ENCODE measurements around the gene SCARB2. TPM values are rescaled to one million over a fixed set of nuclear protein-coding genes. Genes with fewer than 3 reads are reported as not detected.

The SCARB2 gene
- total and polyA plus RNA-seq, 2 donors (not counting 1 experiment from before 2014, with no cell fraction given), result 195 to 365 TPM

GRCh38 chr4:76233967-76234678 is 20.5 kb upstream of the SCARB2 start:
- H3K27ac ChIP-seq (ENCODE audit: insufficient read depth, low read length), result no peak overlapping the region
- H3K27me3 ChIP-seq (ENCODE audit: control insufficient read depth, insufficient read depth, low read length), result no peaks in the 10 kb centered on the region
- no peak for DNase-seq (ENCODE audit: low read depth in 2 of 2)
- H3K4me1 ChIP-seq (ENCODE audit: control insufficient read depth, extremely low read depth, insufficient read depth, low read length), result peaks cover 3% of the 10 kb centered on the region
- H3K9me3 ChIP-seq (ENCODE audit: control insufficient read depth, insufficient read depth, low read depth, low read length), result no peaks in the 10 kb centered on the region
- no peak overlapping the region for H3K4me3 ChIP-seq (replicated peaks in 1 of 4; ENCODE audit: control extremely low read depth in 1 of 4, insufficient read depth in 1 of 4, low read depth in 3 of 4, low read length in 4 of 4)
- no peak overlapping the region for H2AFZ ChIP-seq (ENCODE audit: low read length)
- H4K20me1 ChIP-seq (ENCODE audit: control insufficient read depth, extremely low read depth, insufficient read depth, low read length), result no peaks in the 10 kb centered on the region
- TF ChIP-seq EZH2 (IDR thresholded peaks at IDR 0.05; ENCODE audit: low read length, missing control alignments) (no peak), CTCF (conservative IDR thresholded peaks at IDR 0.05 in 1 of 2, IDR thresholded peaks at IDR 0.05 in 1 of 2; ENCODE audit: low read depth in 1 of 2, low read length in 2 of 2) (no peak)
- no peak overlapping the region for H3K4me2 ChIP-seq (ENCODE audit: extremely low read depth, insufficient read depth, low read length)
- no peaks in the 10 kb centered on the region for H3K79me2 ChIP-seq (ENCODE audit: control insufficient read depth, insufficient read depth, low read length)
- H3K36me3 ChIP-seq (ENCODE audit: control insufficient read depth, insufficient read depth, low read length), result no peaks in the 10 kb centered on the region
- H3K9ac ChIP-seq (ENCODE audit: insufficient read depth, low read length), result no peak overlapping the region

DNA sequence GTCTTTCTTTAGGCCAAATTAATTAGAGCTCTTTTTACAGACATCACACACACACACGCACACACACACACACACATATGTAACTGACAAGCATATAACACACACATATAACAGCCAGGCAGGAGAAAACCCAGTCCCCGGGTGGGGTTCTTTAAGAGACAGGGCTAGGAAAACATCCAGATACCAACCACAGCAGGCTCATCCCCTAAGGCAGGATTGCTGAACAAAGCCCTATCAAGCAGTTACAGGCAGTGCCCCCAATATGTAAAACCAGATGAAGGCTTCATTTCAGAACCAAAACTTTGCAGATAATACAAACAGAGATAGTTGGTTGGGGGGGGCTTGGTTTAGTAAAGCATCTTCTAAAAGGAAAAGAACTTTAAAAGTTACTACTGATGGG is 19.9 kb upstream of the SCARB2 start:
- Histone ChIP-seq H3K4me3 (replicated peaks in 1 of 4; ENCODE audit: control extremely low read depth in 1 of 4, insufficient read depth in 1 of 4, low read depth in 3 of 4, low read length in 4 of 4) (no peak overlapping the region), H3K4me1 (ENCODE audit: control insufficient read depth, extremely low read depth, insufficient read depth, low read length) (peaks cover 3% of the 10 kb centered on the region), H3K4me2 (ENCODE audit: extremely low read depth, insufficient read depth, low read length) (no peak overlapping the region), H2AFZ (ENCODE audit: low read length) (no peak overlapping the region), H4K20me1 (ENCODE audit: control insufficient read depth, extremely low read depth, insufficient read depth, low read length) (no peaks in the 10 kb centered on the region), H3K9me3 (ENCODE audit: control insufficient read depth, insufficient read depth, low read depth, low read length) (no peaks in the 10 kb centered on the region), H3K27ac (ENCODE audit: insufficient read depth, low read length) (no peak overlapping the region), H3K9ac (ENCODE audit: insufficient read depth, low read length) (no peak overlapping the region), H3K36me3 (ENCODE audit: control insufficient read depth, insufficient read depth, low read length) (no peaks in the 10 kb centered on the region), H3K79me2 (ENCODE audit: control insufficient read depth, insufficient read depth, low read length) (no peaks in the 10 kb centered on the region), H3K27me3 (ENCODE audit: control insufficient read depth, insufficient read depth, low read length) (no peaks in the 10 kb centered on the region)
- TF ChIP-seq EZH2 (IDR thresholded peaks at IDR 0.05; ENCODE audit: low read length, missing control alignments) (no peak), CTCF (conservative IDR thresholded peaks at IDR 0.05 in 1 of 2, IDR thresholded peaks at IDR 0.05 in 1 of 2; ENCODE audit: low read depth in 1 of 2, low read length in 2 of 2) (no peak)
- no peak for DNase-seq (ENCODE audit: low read depth in 2 of 2)

GRCh38 chr4:76233083-76233482 is 19.5 kb upstream of the SCARB2 start:
- Histone ChIP-seq H3K4me1 (ENCODE audit: control insufficient read depth, extremely low read depth, insufficient read depth, low read length) (peaks cover 3% of the 10 kb centered on the region), H3K27ac (ENCODE audit: insufficient read depth, low read length) (no peak overlapping the region), H3K4me2 (ENCODE audit: extremely low read depth, insufficient read depth, low read length) (no peak overlapping the region), H3K27me3 (ENCODE audit: control insufficient read depth, insufficient read depth, low read length) (no peaks in the 10 kb centered on the region), H4K20me1 (ENCODE audit: control insufficient read depth, extremely low read depth, insufficient read depth, low read length) (no peaks in the 10 kb centered on the region), H3K79me2 (ENCODE audit: control insufficient read depth, insufficient read depth, low read length) (no peaks in the 10 kb centered on the region), H3K4me3 (replicated peaks in 1 of 4; ENCODE audit: control extremely low read depth in 1 of 4, insufficient read depth in 1 of 4, low read depth in 3 of 4, low read length in 4 of 4) (no peak overlapping the region), H3K9me3 (ENCODE audit: control insufficient read depth, insufficient read depth, low read depth, low read length) (no peaks in the 10 kb centered on the region), H3K9ac (ENCODE audit: insufficient read depth, low read length) (no peak overlapping the region), H2AFZ (ENCODE audit: low read length) (no peak overlapping the region), H3K36me3 (ENCODE audit: control insufficient read depth, insufficient read depth, low read length) (no peaks in the 10 kb centered on the region)
- TF ChIP-seq CTCF (conservative IDR thresholded peaks at IDR 0.05 in 1 of 2, IDR thresholded peaks at IDR 0.05 in 1 of 2; ENCODE audit: low read depth in 1 of 2, low read length in 2 of 2) (no peak), EZH2 (IDR thresholded peaks at IDR 0.05; ENCODE audit: low read length, missing control alignments) (no peak)
- no peak for DNase-seq (ENCODE audit: low read depth in 2 of 2)

Measured in fibroblast of lung (primary cell).